GM19324 (cell line): ENCODE data around the gene COL9A2.

Experiments used
- ATAC-seq: cut with Tn5 transposase; IDR thresholded peaks from one replicate; pipeline ENCODE4 v1.9.1; 2021; ENCODE audit warnings: mild to moderate bottlenecking, moderate library complexity; ENCODE audit not compliant: unreplicated experiment, low FRiP score

COL9A2 gene

GRCh38 chr1:40318970-40319621, 2.0 kb upstream of the COL9A2 start:
- no peak for ATAC-seq

- no peak for ATAC-seq
Measured at GRCh38 chr1:40318476-40318875, 1.4 kb upstream of the COL9A2 start.

- no peak for ATAC-seq
Measured at GRCh38 chr1:40317394-40318074, 448 bp upstream of the COL9A2 start.

- ATAC-seq, result no peak
Measured at GRCh38 chr1:40315795-40316594, 1.1 kb downstream of the COL9A2 start.

- no peak for ATAC-seq
Measured at GRCh38 chr1:40315239-40315794, 1.8 kb downstream of the COL9A2 start.

GRCh38 chr1:40314721-40315238, 2.3 kb downstream of the COL9A2 start:
- ATAC-seq, result no peak

GRCh38 chr1:40313958-40314720, 2.9 kb downstream of the COL9A2 start:
- ATAC-seq, result no peak

- no peak for ATAC-seq
Measured at GRCh38 chr1:40313329-40313957, 3.6 kb downstream of the COL9A2 start.

GRCh38 chr1:40312238-40313205, 4.6 kb downstream of the COL9A2 start:
- no peak for ATAC-seq

- no peak for ATAC-seq
Measured at GRCh38 chr1:40311692-40312091, 5.4 kb downstream of the COL9A2 start.

- no peak for ATAC-seq
Measured at GRCh38 chr1:40310983-40311642, 6.0 kb downstream of the COL9A2 start.

- ATAC-seq, result no peak
Measured at GRCh38 chr1:40310129-40310461, 7.0 kb downstream of the COL9A2 start.

- ATAC-seq, result no peak
Measured at GRCh38 chr1:40309374-40310128, 7.5 kb downstream of the COL9A2 start.

GRCh38 chr1:40308036-40308727, 8.9 kb downstream of the COL9A2 start:
- ATAC-seq, result no peak

GRCh38 chr1:40307186-40307585, 9.9 kb downstream of the COL9A2 start:
- ATAC-seq, result no peak

GRCh38 chr1:40306296-40306695, 10.8 kb downstream of the COL9A2 start:
- no peak for ATAC-seq

GRCh38 chr1:40305871-40306270, 11.2 kb downstream of the COL9A2 start:
- no peak for ATAC-seq
